HG03135 (cell line): ENCODE results near the gene ACTR1A.
"Not testable (repeated sequence)": the region's sequence is repeated elsewhere in the genome, so short reads cannot be mapped to it uniquely, and the experiment has no call there.

Experiments
- ATAC-seq: cut with Tn5 transposase; IDR thresholded peaks from one replicate; pipeline ENCODE4 v1.9.1; 2021; ENCODE audit warnings: mild to moderate bottlenecking, moderate library complexity; ENCODE audit not compliant: unreplicated experiment

ACTR1A gene

GRCh38 chr10:102502337-102503151, at the start of gene ACTR1A:
Gene ACTR1A, minus strand, starts transcription at chr10:102502712. Its CDS starts 65 bp downstream, at chr10:102502647.
- ATAC-seq, result peak; percentile 61

- ATAC-seq, result no peak
Observed at GRCh38 chr10:102550636-102551210, 48.2 kb upstream of the ACTR1A start.

- no peak for ATAC-seq
Observed at GRCh38 chr10:102549549-102549948, 47.0 kb upstream of the ACTR1A start.

GRCh38 chr10:102546606-102547320, 44.3 kb upstream of the ACTR1A start:
- no peak for ATAC-seq

GRCh38 chr10:102545997-102546396, 43.5 kb upstream of the ACTR1A start:
- no peak for ATAC-seq

GRCh38 chr10:102545265-102545871, 42.9 kb upstream of the ACTR1A start:
- no peak for ATAC-seq

- no peak for ATAC-seq
Observed at GRCh38 chr10:102542800-102543418, 40.4 kb upstream of the ACTR1A start.

GRCh38 chr10:102540023-102540422, 37.5 kb upstream of the ACTR1A start:
- ATAC-seq, result peak; percentile 57

GRCh38 chr10:102538811-102539210, 36.3 kb upstream of the ACTR1A start:
- no peak for ATAC-seq

GRCh38 chr10:102537948-102538347, 35.4 kb upstream of the ACTR1A start:
- no peak for ATAC-seq

GRCh38 chr10:102537367-102537766, 34.9 kb upstream of the ACTR1A start:
- no peak for ATAC-seq

GRCh38 chr10:102535481-102536147, 33.1 kb upstream of the ACTR1A start:
- ATAC-seq, result no peak

- ATAC-seq, result not testable (repeated sequence)
Observed at GRCh38 chr10:102534966-102535365, 32.5 kb upstream of the ACTR1A start.

GRCh38 chr10:102534333-102534732, 31.8 kb upstream of the ACTR1A start:
- ATAC-seq, result no peak

- no peak for ATAC-seq
Observed at GRCh38 chr10:102527546-102527945, 25.0 kb upstream of the ACTR1A start.

GRCh38 chr10:102524746-102525145, 22.2 kb upstream of the ACTR1A start:
- ATAC-seq, result no peak

GRCh38 chr10:102523250-102524029, 20.9 kb upstream of the ACTR1A start:
- ATAC-seq, result no peak

- no peak for ATAC-seq
Observed at GRCh38 chr10:102522874-102523249, 20.4 kb upstream of the ACTR1A start.

- ATAC-seq, result no peak
Observed at GRCh38 chr10:102519246-102519825, 16.8 kb upstream of the ACTR1A start.
